GM19025 (cell line): ENCODE data around the gene IRX5.

Experiments used
- ATAC-seq: cut with Tn5 transposase; IDR thresholded peaks from one replicate; pipeline ENCODE4 v1.9.1; 2021; ENCODE audit warnings: mild to moderate bottlenecking, low read depth, moderate library complexity; ENCODE audit not compliant: unreplicated experiment

Gene IRX5

GRCh38 chr16:54929090-54930004, 1.3 kb upstream of the IRX5 start:
- peak; percentile 83 for ATAC-seq

- no peak for ATAC-seq
Observed at GRCh38 chr16:54930869-54931119, 129 bp downstream of the IRX5 start.

DNA sequence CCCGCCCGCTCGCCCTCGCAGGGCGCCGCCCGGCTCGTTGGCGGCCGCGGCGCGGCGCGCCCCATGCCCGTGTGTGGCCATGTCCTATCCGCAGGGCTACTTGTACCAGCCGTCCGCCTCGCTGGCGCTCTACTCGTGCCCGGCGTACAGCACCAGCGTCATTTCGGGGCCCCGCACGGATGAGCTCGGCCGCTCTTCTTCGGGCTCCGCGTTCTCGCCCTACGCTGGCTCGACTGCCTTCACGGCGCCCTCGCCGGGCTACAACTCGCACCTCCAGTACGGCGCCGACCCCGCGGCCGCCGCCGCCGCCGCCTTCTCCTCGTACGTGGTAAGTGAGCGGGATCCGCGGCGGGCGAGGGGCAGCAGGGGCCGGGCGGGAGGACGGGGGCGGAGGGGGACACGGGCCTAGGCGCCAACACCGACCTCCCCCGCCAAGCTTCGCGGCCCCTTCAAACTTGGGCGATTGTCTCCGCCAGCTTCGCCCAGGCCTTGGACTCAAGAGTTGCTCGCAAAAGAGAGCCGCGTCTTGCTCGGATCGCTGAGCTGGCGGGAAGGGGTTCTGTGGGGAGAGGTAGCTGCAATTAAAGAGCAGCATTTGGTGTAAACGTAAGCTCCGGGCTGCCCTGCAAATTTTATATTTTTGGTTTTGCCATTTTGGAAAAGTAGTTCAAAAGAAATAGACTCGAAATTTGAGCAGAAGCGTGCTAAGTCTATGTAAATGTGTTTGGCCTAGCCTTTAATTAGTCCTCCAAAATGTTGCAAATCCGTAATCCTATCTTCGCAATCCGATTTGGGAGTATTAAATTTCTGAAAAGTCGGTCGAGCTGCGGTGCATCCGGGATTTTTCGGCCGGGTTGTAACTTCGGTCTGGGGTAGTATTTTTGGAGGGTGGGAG, 702 bp downstream of the IRX5 start:
- no peak for ATAC-seq

- no peak for ATAC-seq
Observed at GRCh38 chr16:54932021-54932660, 1.5 kb downstream of the IRX5 start.

DNA sequence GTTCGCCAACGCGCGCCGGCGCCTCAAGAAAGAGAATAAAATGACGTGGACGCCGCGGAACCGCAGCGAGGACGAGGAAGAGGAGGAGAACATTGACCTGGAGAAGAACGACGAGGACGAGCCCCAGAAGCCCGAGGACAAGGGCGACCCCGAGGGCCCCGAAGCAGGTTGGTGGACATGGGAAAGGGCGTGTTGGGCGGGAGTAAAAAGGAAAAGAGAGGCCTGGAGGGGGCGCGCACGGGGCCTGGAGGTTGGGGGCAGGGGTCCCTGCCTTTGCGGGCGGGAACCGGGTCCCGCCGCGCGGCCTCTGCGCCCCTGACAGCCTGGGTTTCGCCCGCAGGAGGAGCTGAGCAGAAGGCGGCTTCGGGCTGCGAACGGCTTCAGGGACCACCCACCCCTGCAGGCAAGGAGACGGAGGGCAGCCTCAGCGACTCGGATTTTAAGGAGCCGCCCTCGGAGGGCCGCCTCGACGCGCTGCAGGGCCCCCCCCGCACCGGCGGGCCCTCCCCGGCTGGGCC, 2.1 kb downstream of the IRX5 start:
- ATAC-seq = no peak

DNA sequence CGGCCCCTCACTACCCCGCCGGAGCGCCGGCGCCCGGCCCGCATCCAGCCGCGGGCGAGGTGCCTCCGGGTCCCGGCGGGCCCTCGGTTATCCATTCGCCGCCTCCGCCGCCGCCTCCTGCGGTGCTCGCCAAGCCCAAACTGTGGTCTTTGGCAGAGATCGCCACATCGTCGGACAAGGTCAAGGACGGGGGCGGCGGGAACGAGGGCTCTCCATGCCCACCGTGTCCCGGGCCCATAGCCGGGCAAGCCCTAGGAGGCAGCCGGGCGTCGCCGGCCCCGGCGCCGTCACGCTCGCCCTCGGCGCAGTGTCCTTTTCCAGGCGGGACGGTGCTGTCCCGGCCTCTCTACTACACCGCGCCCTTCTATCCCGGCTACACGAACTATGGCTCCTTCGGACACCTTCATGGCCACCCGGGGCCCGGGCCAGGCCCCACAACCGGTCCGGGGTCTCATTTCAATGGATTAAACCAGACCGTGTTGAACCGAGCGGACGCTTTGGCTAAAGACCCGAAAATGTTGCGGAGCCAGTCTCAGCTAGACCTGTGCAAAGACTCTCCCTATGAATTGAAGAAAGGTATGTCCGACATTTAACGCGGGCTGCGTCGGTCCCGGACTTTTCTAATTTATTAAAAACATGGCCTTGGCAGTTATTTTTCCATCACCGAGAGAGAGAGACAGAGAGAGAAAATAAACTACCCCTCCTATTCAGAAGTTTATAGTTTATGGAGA, 2.8 kb downstream of the IRX5 start:
- ATAC-seq = no peak

DNA sequence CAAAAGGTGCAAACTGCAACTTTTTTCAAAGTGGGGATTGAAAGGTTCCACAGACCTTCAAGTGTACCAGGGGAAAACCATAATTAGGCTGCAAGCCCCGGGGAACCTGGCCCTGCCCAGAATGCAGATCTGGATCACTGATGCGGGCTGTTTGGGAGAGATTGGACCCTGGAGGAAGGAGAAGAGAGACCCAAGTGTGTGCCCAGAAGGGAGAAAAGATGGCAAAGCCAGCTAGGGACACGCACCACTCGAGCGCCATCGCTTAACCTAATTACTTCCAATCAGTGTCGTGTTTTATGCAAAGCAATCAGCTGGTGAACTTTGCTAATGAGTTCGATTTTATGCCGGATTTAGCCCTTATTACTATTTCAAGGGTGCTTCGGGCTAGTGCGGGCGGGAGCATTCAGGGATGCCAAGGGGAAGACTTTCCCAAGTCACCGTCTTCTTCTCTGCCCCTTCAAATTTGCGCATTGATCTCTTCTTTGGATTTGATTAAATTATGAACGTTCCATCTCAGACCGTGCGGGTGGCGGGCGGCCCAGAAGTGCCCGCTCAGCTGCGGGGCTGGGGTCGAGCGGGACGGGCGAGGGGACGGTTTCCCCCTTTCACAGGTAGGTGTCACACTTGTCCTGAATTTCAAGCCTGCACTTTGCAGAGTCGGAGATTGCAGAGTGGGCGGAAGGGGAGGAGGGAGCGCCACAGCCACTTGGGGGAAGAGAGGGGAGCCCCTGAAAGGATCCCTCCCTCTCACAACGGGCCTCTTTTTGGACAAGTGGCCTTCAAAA, 4.0 kb downstream of the IRX5 start:
- ATAC-seq = no peak

DNA sequence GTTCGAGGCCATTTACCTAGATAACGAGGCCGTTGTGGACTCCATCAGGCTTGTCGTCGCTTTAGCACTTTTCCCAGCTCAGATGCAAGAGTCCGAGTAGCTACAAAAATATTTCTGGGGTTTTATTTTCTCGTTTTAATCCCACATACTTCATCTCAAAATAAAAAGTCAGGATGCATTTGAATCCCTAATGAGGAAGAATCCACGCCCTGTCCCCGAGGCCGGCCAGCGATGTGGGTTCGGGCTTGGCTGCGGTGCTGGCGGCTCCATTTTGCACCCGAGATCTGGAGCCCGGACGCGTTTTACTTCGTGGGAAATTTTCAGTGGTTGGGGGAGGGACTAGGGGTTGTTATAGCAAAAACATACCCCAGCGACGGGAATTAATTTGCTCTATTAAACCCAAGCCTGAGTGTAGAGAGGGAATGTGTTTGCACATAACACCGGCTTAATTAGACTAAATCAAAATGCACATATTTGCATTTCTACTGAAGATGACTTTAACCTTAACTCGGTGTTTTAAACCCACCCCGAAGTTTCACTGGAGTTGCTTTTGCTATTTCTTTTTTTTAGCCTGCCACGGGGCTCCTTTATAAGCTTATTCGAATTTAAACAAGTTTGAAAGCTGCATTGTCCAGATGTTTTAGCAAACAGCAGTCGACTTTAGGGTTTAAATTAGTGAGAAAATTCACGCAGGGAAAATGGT, 4.8 kb downstream of the IRX5 start:
- no peak for ATAC-seq

DNA sequence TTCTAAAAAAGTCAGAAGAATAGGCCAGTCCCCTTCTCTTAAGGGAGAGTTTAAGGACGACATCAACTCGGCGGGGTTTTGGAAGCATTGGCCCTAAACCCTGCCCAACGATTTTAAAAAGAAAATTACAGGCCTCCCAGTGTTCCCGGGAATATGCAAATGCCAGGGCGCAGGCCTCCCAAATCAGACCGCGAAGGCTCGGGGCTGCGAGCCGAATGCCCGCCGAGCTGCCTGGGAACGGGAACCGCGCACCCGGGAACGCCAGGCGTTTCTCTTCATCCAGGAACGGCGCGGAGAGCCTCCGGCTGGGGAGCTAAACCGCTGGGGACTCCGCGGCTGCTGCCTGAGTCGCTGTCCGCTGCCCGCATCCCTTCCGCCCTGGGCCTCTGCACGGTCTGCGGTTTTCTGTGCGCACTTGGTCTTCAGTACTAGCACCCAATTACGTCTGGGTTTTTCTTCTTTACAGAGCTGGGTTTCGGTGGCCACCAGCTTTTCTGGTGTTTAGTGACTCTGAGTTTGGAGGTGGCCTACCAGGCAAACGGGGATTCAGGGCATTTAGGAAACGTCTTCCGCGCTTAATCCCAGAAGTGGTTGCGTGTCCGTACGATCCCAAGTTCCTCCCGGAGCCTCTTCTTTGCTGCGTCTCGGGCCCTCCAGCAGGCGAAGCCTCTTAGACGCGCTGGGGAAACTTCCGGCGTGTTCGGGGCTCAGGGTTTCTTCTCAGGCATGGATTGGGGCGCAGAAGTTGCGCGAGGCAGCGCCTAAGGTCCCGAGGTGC, 5.7 kb downstream of the IRX5 start:
- no peak for ATAC-seq

- ATAC-seq = no peak
Observed at GRCh38 chr16:54936979-54937670, 6.5 kb downstream of the IRX5 start.

- no peak for ATAC-seq
Observed at GRCh38 chr16:54937671-54938211, 7.1 kb downstream of the IRX5 start.

GRCh38 chr16:54938212-54939028, 7.8 kb downstream of the IRX5 start:
- no peak for ATAC-seq

DNA sequence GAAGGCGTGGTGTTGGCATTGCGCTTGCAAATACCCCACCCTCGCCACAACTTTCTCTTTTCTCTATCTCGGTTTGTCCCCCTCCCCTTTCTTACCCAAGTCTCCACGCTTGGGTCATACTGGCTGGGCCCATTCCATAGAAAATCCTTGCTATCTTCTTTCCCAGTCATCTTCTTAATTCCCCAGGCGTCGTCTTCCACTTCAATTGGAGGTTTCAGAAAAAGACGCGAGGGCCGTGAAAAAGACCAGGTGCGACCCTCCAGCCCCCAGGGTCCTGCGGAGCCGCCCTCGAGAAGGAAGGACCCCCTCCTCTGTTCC, 8.3 kb downstream of the IRX5 start:
- ATAC-seq = no peak

- ATAC-seq = no peak
Observed at GRCh38 chr16:54939510-54940278, 9.0 kb downstream of the IRX5 start.

- ATAC-seq = no peak
Observed at GRCh38 chr16:54940279-54940604, 9.6 kb downstream of the IRX5 start.

- no peak for ATAC-seq
Observed at GRCh38 chr16:54942353-54942943, 11.8 kb downstream of the IRX5 start.
